ENCODE data around the gene RIN3. TPM values are rescaled to one million over a fixed set of nuclear protein-coding genes. Genes with fewer than 3 reads are reported as not detected.

RIN3 gene
- polyA plus RNA-seq, 1 donor, result 15.6 TPM

- Histone ChIP-seq H3K36me3 (ENCODE audit: control insufficient read depth, insufficient read depth, low read length) (no peaks in the 10 kb centered on the region), H3K27me3 (ENCODE audit: control insufficient read depth, insufficient read depth, low read length) (no peaks in the 10 kb centered on the region), H3K4me1 (ENCODE audit: control insufficient read depth, insufficient read depth, low read length) (peaks cover 25% of the 10 kb centered on the region), H3K4me3 (ENCODE audit: low read length) (no peak overlapping the region), H3K9me3 (ENCODE audit: control insufficient read depth, low read depth, low read length) (no peaks in the 10 kb centered on the region), H3K27ac (ENCODE audit: low read length) (no peak overlapping the region)
- no CpG with 5 or more reads among the region's 8 CpGs for WGBS (ENCODE audit: insufficient coverage, low lambda C conversion rate)
- no peak for DNase-seq
Observed at GRCh38 chr14:92542766-92543554, 29.4 kb downstream of the RIN3 start.

DNA sequence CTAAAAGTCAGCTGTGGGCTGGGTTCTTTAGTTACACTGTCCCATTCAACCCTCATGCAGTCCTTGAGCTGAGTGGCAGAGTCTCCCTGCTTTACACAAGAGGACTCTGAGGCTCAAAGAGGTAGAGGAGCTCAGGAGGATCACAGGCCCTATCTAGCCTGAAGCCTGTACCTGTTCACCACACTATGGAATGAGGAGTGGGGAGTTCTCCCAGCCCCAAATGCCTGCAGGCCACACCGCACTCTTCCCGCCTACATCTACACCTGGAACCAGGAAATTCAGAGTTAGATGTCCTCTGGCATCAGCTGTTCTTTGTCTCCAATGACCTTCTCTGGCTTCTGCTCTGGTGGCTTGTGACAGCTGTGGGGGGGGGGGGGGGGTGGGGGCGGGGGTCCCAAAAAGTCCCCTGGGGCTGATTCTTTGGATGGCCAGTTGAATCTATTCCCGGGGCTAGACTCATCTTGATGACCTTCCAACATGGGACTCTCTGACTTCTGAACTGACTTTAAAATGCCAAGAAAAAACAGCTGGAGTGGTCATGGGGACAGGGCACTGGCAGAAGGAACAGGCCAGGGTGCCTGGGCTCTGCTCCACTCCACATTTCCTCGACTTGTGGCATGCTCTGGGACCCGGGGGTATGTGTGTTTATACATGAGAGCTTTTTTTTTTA lies 30.6 kb downstream of the RIN3 start:
- DNase-seq, result no peak
- WGBS (ENCODE audit: insufficient coverage, low lambda C conversion rate), result 100% methylated on average over 1 of the region's 6 CpGs

DNA sequence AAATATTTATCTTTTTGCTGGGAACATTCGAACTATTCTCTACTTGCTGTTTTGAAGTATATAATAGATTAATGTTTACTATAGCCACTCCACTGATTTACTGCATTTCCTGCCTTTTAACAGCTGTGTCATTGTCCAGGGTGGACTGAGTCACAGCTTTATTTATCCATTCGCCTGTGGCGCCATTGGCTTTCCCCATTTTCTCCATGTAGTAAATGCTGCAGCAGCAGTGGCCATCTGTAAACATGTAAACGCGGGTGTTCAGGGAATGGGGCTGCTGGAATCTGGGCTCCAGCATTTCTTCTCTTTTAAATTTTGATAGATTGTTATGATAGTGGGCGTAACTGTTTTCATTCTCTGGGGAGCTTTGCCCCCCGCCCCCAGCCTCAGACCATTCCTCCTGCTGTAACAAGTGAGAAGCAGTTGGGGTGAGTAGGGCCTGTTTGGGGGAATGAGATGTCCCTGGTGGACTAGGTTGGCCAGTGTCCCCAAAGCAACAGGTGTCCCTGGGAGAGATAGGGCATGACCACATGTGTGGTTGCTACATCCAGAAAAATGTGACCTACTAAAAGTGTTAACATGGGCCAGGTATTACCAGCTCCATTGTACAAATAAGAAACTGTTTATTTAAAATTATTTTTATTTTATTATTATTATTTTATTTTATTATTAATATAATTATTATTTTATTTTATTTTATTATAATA lies 32.9 kb downstream of the RIN3 start:
- Histone ChIP-seq H3K27ac (ENCODE audit: low read length) (no peak overlapping the region), H3K4me1 (ENCODE audit: control insufficient read depth, insufficient read depth, low read length) (no peaks in the 10 kb centered on the region), H3K27me3 (ENCODE audit: control insufficient read depth, insufficient read depth, low read length) (no peaks in the 10 kb centered on the region), H3K36me3 (ENCODE audit: control insufficient read depth, insufficient read depth, low read length) (peaks cover 3% of the 10 kb centered on the region), H3K4me3 (ENCODE audit: low read length) (no peak overlapping the region), H3K9me3 (ENCODE audit: control insufficient read depth, low read depth, low read length) (no peaks in the 10 kb centered on the region)
- WGBS (ENCODE audit: insufficient coverage, low lambda C conversion rate), result no CpG with 5 or more reads among the region's 7 CpGs
- DNase-seq, result no peak

More for the DNA sequence above, 30.6 kb downstream of the RIN3 start:
- Histone ChIP-seq H3K27ac (ENCODE audit: low read length) (no peak overlapping the region), H3K9me3 (ENCODE audit: control insufficient read depth, low read depth, low read length) (no peaks in the 10 kb centered on the region), H3K4me3 (ENCODE audit: low read length) (no peak overlapping the region), H3K4me1 (ENCODE audit: control insufficient read depth, insufficient read depth, low read length) (peaks cover 15% of the 10 kb centered on the region), H3K27me3 (ENCODE audit: control insufficient read depth, insufficient read depth, low read length) (no peaks in the 10 kb centered on the region), H3K36me3 (ENCODE audit: control insufficient read depth, insufficient read depth, low read length) (peaks cover 3% of the 10 kb centered on the region)

DNA sequence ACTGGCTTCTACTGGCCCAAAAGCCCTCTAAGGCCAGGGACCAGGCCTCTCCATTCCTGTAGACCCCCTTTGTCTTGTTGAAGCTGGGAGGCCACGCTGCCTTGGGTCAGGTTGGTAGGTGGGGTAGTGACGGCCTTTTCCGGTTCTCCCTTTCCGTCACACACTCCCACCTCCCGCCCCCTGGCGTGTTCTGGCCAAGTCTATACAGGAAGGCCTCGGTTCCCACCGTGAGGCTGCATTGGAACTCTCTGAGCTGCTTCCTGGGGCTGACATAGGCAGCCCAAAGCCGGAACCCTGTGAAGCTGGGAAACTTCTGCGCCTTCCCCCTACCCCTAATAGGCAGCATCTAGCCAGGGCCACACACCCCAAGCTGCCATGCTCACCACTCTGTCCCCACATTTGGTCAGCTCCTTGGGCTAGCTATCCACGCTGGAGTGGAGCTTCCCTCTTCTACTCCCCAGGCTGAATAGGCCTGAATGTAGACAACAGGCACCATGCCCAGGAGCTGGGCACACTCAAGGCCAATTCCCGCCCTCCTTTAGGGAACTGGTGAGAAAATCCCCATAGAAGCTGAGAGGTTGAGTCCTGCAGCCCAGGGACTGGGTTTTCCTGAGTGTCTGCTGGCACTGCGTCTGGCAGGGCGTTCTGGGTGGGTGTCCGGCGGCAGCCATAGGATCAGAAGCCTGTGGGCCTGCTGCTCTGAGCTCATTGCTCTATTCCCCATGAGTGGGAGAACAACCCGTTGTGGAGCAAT lies 35.7 kb downstream of the RIN3 start:
- Histone ChIP-seq H3K4me3 (ENCODE audit: low read length) (no peak overlapping the region), H3K4me1 (ENCODE audit: control insufficient read depth, insufficient read depth, low read length) (peaks cover 4% of the 10 kb centered on the region), H3K27ac (ENCODE audit: low read length) (no peak overlapping the region), H3K9me3 (ENCODE audit: control insufficient read depth, low read depth, low read length) (no peaks in the 10 kb centered on the region), H3K36me3 (ENCODE audit: control insufficient read depth, insufficient read depth, low read length) (peaks cover 3% of the 10 kb centered on the region), H3K27me3 (ENCODE audit: control insufficient read depth, insufficient read depth, low read length) (no peaks in the 10 kb centered on the region)
- no CpG with 5 or more reads among the region's 17 CpGs for WGBS (ENCODE audit: insufficient coverage, low lambda C conversion rate)
- DNase-seq, result no peak

DNA sequence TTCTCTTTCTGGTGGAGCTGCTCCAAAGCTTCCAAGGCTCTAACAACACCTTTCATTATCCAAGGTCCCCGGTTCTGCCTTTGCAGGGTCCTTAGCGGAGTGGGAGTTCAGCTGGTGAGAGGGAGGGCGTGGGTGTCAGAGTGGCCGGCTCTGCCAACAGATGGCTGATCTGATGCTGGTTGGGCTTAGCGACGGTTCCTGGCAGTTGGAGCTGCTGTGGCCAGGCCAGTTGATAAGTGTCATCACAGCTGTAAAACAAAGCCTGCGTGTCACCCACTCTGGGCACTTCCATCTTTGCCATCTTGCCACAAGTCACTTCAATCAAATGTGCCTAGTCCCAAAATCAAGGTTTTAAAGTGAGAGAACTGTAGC lies 36.3 kb downstream of the RIN3 start:
- H3K4me1 ChIP-seq (ENCODE audit: control insufficient read depth, insufficient read depth, low read length), result peaks cover 4% of the 10 kb centered on the region
- no peak overlapping the region for H3K4me3 ChIP-seq (ENCODE audit: low read length)
- no peaks in the 10 kb centered on the region for H3K9me3 ChIP-seq (ENCODE audit: control insufficient read depth, low read depth, low read length)
- no peak for DNase-seq
- H3K36me3 ChIP-seq (ENCODE audit: control insufficient read depth, insufficient read depth, low read length), result peaks cover 3% of the 10 kb centered on the region
- H3K27me3 ChIP-seq (ENCODE audit: control insufficient read depth, insufficient read depth, low read length), result no peaks in the 10 kb centered on the region
- WGBS (ENCODE audit: insufficient coverage, low lambda C conversion rate), result no CpG with 5 or more reads among the region's 7 CpGs
- no peak overlapping the region for H3K27ac ChIP-seq (ENCODE audit: low read length)

DNA sequence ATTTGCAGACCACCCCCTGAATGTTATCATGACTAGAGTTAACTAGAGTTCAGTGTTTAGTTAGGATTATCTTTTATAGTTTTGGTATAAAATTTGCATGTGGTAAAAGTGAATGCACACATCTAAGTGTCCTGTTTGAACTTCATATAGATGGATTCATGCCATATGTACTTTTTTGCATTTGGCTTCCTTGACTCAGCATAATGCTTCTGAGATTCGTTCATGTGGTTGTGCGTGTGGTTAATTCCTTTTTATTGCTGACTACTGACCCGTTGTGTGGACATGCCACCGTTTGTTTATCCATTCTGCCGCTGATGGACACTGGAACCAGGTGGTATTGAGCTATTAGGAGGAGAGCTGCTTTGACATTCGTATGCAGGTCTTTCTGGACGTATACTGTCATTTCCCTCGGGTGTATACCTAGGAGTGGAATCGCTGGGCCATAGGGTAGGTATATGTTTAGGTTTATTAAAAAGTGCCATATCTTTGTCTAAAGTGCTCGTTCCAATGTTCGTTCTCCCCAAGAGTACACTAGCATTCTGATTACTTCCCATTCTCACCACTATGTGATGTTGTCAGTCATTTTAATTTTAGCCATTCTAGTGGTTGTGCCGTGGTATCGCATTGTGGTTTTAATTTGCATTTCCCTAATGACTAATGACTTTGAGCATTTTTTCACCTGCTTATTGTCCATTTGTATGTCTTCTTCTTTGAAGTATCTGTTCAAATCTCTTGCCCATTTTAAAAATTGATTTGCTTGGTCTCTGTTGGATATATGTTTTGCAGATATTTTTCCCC lies 37.7 kb downstream of the RIN3 start:
- no peak for DNase-seq
- WGBS (ENCODE audit: insufficient coverage, low lambda C conversion rate), result 80% methylated on average over 2 of the region's 13 CpGs
- Histone ChIP-seq H3K36me3 (ENCODE audit: control insufficient read depth, insufficient read depth, low read length) (peaks cover 6% of the 10 kb centered on the region), H3K4me3 (ENCODE audit: low read length) (no peak overlapping the region), H3K27me3 (ENCODE audit: control insufficient read depth, insufficient read depth, low read length) (no peaks in the 10 kb centered on the region), H3K9me3 (ENCODE audit: control insufficient read depth, low read depth, low read length) (no peaks in the 10 kb centered on the region), H3K27ac (ENCODE audit: low read length) (no peak overlapping the region), H3K4me1 (ENCODE audit: control insufficient read depth, insufficient read depth, low read length) (peaks cover 4% of the 10 kb centered on the region)

DNA sequence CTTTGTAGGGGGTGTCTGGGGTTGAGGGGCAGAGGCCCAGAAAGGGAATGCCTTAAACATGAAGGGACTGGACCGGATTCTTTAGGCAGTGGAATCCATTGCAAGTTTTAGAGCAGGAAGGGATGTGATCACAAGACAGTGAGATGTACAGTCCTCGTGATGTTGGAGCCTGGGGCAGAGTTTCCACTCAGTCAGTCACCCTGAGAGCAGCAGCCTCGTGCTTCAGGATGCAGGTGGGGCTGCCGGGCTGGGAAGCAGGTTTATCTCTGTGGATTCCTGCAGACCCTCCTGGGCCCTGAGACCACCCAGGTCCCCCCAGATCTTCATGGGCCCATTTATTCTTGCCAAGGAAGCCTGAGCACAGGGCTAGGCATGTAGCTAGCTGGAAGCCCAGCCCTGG lies 38.5 kb downstream of the RIN3 start:
- DNase-seq, result no peak
- no peak overlapping the region for H3K4me3 ChIP-seq (ENCODE audit: low read length)
- H3K27ac ChIP-seq (ENCODE audit: low read length), result no peak overlapping the region
- no CpG with 5 or more reads among the region's 4 CpGs for WGBS (ENCODE audit: insufficient coverage, low lambda C conversion rate)
- peaks cover 13% of the 10 kb centered on the region for H3K36me3 ChIP-seq (ENCODE audit: control insufficient read depth, insufficient read depth, low read length)
- H3K9me3 ChIP-seq (ENCODE audit: control insufficient read depth, low read depth, low read length), result no peaks in the 10 kb centered on the region
- peaks cover 4% of the 10 kb centered on the region for H3K4me1 ChIP-seq (ENCODE audit: control insufficient read depth, insufficient read depth, low read length)
- H3K27me3 ChIP-seq (ENCODE audit: control insufficient read depth, insufficient read depth, low read length), result no peaks in the 10 kb centered on the region

DNA sequence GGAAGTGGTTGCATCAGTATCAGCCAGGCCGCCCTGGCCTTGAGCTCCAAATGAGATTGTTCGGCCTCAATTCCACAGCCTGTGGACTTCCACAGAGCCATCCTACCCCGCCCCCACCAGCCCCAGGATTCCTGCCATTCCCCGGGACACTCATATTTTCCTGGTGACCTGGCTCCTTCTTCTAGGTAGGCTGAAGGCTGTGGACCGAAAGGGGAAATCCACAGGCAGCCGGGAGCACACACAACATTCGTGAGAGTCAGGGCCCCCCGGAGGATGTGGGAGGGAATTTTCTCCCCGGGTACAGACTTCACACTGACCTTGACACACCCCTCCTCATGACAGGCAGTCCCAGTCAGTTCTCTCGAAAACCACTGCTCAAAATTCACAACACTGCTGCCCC lies 39.9 kb downstream of the RIN3 start:
- Histone ChIP-seq H3K4me1 (ENCODE audit: control insufficient read depth, insufficient read depth, low read length) (peaks cover 4% of the 10 kb centered on the region), H3K9me3 (ENCODE audit: control insufficient read depth, low read depth, low read length) (no peaks in the 10 kb centered on the region), H3K27me3 (ENCODE audit: control insufficient read depth, insufficient read depth, low read length) (no peaks in the 10 kb centered on the region), H3K36me3 (ENCODE audit: control insufficient read depth, insufficient read depth, low read length) (peaks cover 23% of the 10 kb centered on the region), H3K27ac (ENCODE audit: low read length) (no peak overlapping the region), H3K4me3 (ENCODE audit: low read length) (no peak overlapping the region)
- DNase-seq, result peak in 1 of 2 donors; percentile 55
- no CpG with 5 or more reads among the region's 10 CpGs for WGBS (ENCODE audit: insufficient coverage, low lambda C conversion rate)

DNA sequence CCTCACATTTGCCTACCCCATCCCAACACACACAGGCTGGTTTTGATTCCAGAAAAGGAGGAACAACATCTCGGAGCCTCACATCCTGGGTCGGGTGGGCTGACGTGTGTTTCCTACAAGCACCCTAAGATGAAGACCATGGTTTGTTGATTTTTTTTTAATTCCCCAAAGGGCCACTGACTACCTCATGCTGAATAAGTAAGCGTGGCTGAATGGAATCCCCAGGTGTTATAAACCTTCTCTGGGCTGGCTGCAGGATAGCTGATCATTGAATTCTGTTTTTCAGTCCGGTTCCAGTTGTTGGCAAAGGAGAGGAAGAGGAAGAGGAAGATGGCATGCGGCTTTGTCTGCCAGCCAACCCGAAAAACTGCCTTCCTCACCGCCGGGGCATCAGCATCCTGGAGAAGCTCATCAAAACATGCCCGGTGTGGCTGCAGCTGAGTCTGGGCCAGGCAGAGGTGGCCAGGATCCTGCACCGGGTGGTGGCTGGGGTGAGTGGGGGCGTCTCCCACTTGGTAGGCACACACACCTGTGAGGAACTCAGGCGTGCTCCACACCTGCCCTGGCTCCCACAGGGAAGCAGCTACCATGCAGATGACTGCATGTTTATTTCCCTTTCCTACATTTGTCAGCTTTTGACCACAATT lies 42.0 kb downstream of the RIN3 start:
- H3K4me3 ChIP-seq (ENCODE audit: low read length), result no peak overlapping the region
- peaks cover 38% of the 10 kb centered on the region for H3K36me3 ChIP-seq (ENCODE audit: control insufficient read depth, insufficient read depth, low read length)
- peaks cover 4% of the 10 kb centered on the region for H3K4me1 ChIP-seq (ENCODE audit: control insufficient read depth, insufficient read depth, low read length)
- no peaks in the 10 kb centered on the region for H3K27me3 ChIP-seq (ENCODE audit: control insufficient read depth, insufficient read depth, low read length)
- no CpG with 5 or more reads among the region's 13 CpGs for WGBS (ENCODE audit: insufficient coverage, low lambda C conversion rate)
- H3K9me3 ChIP-seq (ENCODE audit: control insufficient read depth, low read depth, low read length), result no peaks in the 10 kb centered on the region
- no peak for DNase-seq
- no peak overlapping the region for H3K27ac ChIP-seq (ENCODE audit: low read length)
